Activated naive CD4-positive, alpha-beta T cell treated with anti-CD3 and anti-CD28 coated beads for 36 hours (primary cell): Measurements from ENCODE around the gene OBP2A. TPM values are rescaled to one million over a fixed set of nuclear protein-coding genes. Genes with fewer than 3 reads are reported as not detected.

Experiments used
- CTCF ChIA-PET: fragments of 350-600 bp; sonication (Branson Sonifier 250); formaldehyde crosslinking; loops from one replicate; lab custom pipeline; 2021; ENCODE audit warnings: antibody characterized with exemption; lab: Charles Lee
- DNase-seq: peaks from one replicate; pipeline ENCODE4 v3.0.0-alpha.2; 2020
- H3K27ac Mint-ChIP-seq: one replicate; pipeline ENCODE4 v1.8.0; 2021; ENCODE audit warnings: mild to moderate bottlenecking, mixed read lengths
- H3K27me3 Mint-ChIP-seq: one replicate; pipeline ENCODE4 v1.8.0; 2021; ENCODE audit warnings: low read depth, mixed read lengths
- H3K36me3 Mint-ChIP-seq: one replicate; pipeline ENCODE4 v1.8.0; 2021; ENCODE audit warnings: low read depth, mixed read lengths
- H3K4me1 Mint-ChIP-seq: one replicate; pipeline ENCODE4 v1.8.0; 2021; ENCODE audit warnings: low read depth, mixed read lengths
- H3K4me3 Mint-ChIP-seq: one replicate; pipeline ENCODE4 v1.8.0; 2021; ENCODE audit warnings: mild to moderate bottlenecking, moderate library complexity, mixed read lengths
- H3K9me3 Mint-ChIP-seq: one replicate; pipeline ENCODE4 v1.8.0; 2021; ENCODE audit warnings: mixed read lengths
- intact Hi-C: fragments of 100-400 bp; cut with micrococcal nuclease; formaldehyde crosslinking; loops from one replicate; pipeline ENCODE4 v1.15.1; 2023
- total RNA-seq, 2 experiments: library from RNA; stranded (reverse); gene quantifications; one replicate each; pipeline ENCODE4 v1.2.3, GENCODE V29; 2021

The OBP2A gene
- total RNA-seq, 2 experiments from 2014 or later: not detected

- no peak for DNase-seq
- Mint-ChIP-seq H3K27me3 (peaks cover 15% of the 10 kb centered on the region), H3K9me3 (peaks cover 2% of the 10 kb centered on the region), H3K36me3 (no peaks in the 10 kb centered on the region), H3K4me3 (no peak overlapping the region), H3K27ac (no peak overlapping the region), H3K4me1 (peaks cover 3% of the 10 kb centered on the region)
- CTCF ChIA-PET: no interaction called here
- intact Hi-C loops: no loop called here
Measured at GRCh38 chr9:135514342-135515082, 31.4 kb upstream of the OBP2A start.

GRCh38 chr9:135515083-135515951, 30.6 kb upstream of the OBP2A start:
- Mint-ChIP-seq H3K27ac (no peak overlapping the region), H3K9me3 (no peaks in the 10 kb centered on the region), H3K4me1 (peaks cover 3% of the 10 kb centered on the region), H3K27me3 (peaks cover 17% of the 10 kb centered on the region), H3K36me3 (no peaks in the 10 kb centered on the region), H3K4me3 (no peak overlapping the region)
- no peak for DNase-seq
- CTCF ChIA-PET: no interaction called here
- intact Hi-C loops: no loop called here

GRCh38 chr9:135516132-135516860, 29.6 kb upstream of the OBP2A start:
- CTCF ChIA-PET: no interaction called here
- intact Hi-C loops: no loop called here
- DNase-seq: peak; percentile 33

GRCh38 chr9:135517407-135517822, 28.5 kb upstream of the OBP2A start:
- H3K9me3 Mint-ChIP-seq: no peaks in the 10 kb centered on the region
- no peak for DNase-seq
- CTCF ChIA-PET: interaction anchor here (1.2 kb wide), 1 partner anchor 12 kb away, joined by 4 read pairs; no protein-coding TSS in a partner anchor
- no peak overlapping the region for H3K27ac Mint-ChIP-seq
- H3K36me3 Mint-ChIP-seq: no peaks in the 10 kb centered on the region
- peaks cover 3% of the 10 kb centered on the region for H3K4me1 Mint-ChIP-seq
- intact Hi-C loops: no loop called here
- peaks cover 20% of the 10 kb centered on the region for H3K27me3 Mint-ChIP-seq
- H3K4me3 Mint-ChIP-seq: no peak overlapping the region

More at GRCh38 chr9:135516132-135516860, 29.6 kb upstream of the OBP2A start:
- Mint-ChIP-seq H3K4me3 (no peak overlapping the region), H3K27ac (no peak overlapping the region), H3K36me3 (no peaks in the 10 kb centered on the region), H3K4me1 (peaks cover 3% of the 10 kb centered on the region), H3K27me3 (peaks cover 20% of the 10 kb centered on the region), H3K9me3 (no peaks in the 10 kb centered on the region)

GRCh38 chr9:135519179-135519971, 26.6 kb upstream of the OBP2A start:
- no peak for DNase-seq
- CTCF ChIA-PET: no interaction called here
- H3K4me3 Mint-ChIP-seq: no peak overlapping the region
- H3K36me3 Mint-ChIP-seq: no peaks in the 10 kb centered on the region
- peaks cover 17% of the 10 kb centered on the region for H3K27me3 Mint-ChIP-seq
- no peak overlapping the region for H3K27ac Mint-ChIP-seq
- intact Hi-C loops: no loop called here
- no peaks in the 10 kb centered on the region for H3K9me3 Mint-ChIP-seq
- H3K4me1 Mint-ChIP-seq: peaks cover 3% of the 10 kb centered on the region

DNA sequence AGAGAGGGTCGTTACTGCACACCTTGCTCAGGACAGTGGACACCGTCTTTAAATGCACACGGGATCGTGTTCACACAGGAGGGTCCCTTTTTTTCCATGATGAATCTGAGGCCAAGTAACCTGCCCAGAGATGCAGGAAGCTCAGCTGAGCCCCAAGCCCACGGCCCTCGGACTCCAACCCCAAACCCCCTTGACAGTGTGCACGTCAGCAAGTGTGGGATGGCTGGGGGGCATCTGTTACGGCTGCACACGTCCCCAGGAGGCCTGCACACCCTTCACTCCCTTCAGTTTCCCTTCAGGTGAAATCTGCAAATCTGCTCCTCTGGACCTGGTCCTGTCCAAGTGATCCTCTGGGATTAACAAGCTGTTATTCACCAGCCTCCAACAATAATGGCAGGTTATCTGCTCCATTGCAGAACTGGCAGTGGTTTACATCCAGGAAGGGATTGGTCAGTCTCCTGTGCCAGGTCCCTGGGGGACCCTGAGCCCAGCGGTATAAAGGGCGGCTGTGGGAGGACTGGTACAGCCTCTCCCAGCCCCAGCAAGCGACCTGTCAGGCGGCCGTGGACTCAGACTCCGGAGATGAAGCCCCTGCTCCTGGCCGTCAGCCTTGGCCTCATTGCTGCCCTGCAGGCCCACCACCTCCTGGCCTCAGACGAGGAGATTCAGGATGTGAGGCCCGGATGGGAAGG, 24.9 kb upstream of the OBP2A start, which contains the start of gene LCN1:
LCN1 (plus strand) TSS at position 525 of the 692 bp plus-strand sequence; CDS start at position 583, 58 bp downstream.
- CTCF ChIA-PET: no interaction called here
- peaks cover 15% of the 10 kb centered on the region for H3K27me3 Mint-ChIP-seq

GRCh38 chr9:135521608-135522095, 24.3 kb upstream of the OBP2A start:
- Mint-ChIP-seq H3K4me1 (no peaks in the 10 kb centered on the region), H3K4me3 (no peak overlapping the region), H3K27me3 (peaks cover 13% of the 10 kb centered on the region), H3K9me3 (no peaks in the 10 kb centered on the region), H3K27ac (no peak overlapping the region), H3K36me3 (no peaks in the 10 kb centered on the region)
- CTCF ChIA-PET: no interaction called here
- intact Hi-C loops: no loop called here
- no peak for DNase-seq

More for the DNA sequence above, 24.9 kb upstream of the OBP2A start, which contains the start of gene LCN1:
- DNase-seq: no peak
- no peaks in the 10 kb centered on the region for H3K9me3 Mint-ChIP-seq
- H3K4me1 Mint-ChIP-seq: peaks cover 2% of the 10 kb centered on the region
- no peaks in the 10 kb centered on the region for H3K36me3 Mint-ChIP-seq
- no peak within 1 kb of the TSS for H3K27ac Mint-ChIP-seq
- H3K4me3 Mint-ChIP-seq: no peak within 1 kb of the TSS
- intact Hi-C loops: no loop called here

DNA sequence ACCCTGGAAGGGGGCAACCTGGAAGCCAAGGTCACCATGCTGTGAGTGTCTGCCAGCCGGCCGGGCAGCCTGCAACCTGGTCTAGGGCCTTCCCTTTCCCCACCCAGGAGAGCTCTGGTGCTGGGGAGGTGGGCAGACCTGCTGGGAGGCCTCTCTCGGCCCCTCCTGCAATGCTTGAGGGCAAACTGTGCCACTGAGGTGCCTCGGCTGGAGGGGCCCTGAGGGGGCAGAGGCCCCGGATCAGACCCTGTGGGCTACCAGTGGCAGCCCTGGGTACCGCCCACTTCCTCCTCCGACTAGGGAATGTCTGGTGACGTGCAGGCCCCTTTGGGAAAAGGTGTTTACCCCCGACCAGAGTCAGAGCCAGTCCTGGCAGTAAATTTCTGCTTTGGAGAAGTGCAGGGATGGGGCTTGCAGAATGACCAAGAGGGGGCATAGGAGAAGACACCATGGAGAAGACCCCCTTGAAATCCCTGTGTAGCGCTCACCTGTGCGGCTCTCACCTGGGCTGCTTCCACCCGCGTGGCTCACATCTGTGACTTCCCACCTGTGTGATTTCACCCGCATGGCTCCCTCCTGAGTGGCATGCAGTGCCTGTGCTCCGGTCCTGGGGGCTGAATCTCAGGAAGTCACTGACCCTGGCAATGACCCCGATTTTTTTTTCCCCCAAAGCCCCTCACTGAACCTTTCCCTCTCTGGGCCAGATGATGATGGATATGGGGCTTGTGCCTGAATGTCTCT, 23.6 kb upstream of the OBP2A start:
- intact Hi-C loops: no loop called here
- Mint-ChIP-seq H3K4me3 (no peak overlapping the region), H3K9me3 (no peaks in the 10 kb centered on the region), H3K4me1 (no peaks in the 10 kb centered on the region), H3K27ac (no peak overlapping the region), H3K27me3 (peaks cover 13% of the 10 kb centered on the region), H3K36me3 (no peaks in the 10 kb centered on the region)
- CTCF ChIA-PET: no interaction called here
- DNase-seq: no peak

GRCh38 chr9:135522931-135523330, 23.0 kb upstream of the OBP2A start:
- CTCF ChIA-PET: no interaction called here
- intact Hi-C loops: no loop called here
- no peak for DNase-seq

DNA sequence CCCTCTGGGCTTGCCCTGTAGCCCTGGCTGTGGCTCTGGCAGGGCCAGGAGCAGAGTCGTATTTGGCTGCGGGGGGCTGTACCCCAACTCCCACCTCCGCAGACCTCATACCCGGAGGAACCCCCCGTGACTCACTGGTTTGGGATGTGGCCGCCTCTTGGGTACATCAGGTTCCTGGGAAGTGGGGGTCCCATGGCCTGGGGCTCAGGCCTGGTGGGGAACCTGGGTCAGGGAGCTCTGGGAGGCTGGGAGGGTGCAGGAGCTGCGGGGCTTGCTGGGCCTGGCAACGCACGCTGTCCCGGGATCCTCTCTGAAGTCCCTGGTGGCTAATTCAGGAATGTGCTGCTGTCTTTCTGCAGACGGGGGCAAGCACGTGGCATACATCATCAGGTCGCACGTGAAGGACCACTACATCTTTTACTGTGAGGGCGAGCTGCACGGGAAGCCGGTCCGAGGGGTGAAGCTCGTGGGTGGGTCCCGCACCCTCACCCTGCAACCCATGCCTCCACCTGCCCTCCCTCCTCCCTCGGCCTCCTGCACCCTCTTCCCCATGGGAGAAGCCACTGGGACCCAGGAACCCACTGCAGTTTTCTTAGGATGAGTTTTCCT, 22.3 kb upstream of the OBP2A start:
- no peak for DNase-seq
- H3K9me3 Mint-ChIP-seq: no peaks in the 10 kb centered on the region
- H3K27me3 Mint-ChIP-seq: peaks cover 9% of the 10 kb centered on the region
- H3K4me3 Mint-ChIP-seq: no peak overlapping the region
- H3K4me1 Mint-ChIP-seq: no peaks in the 10 kb centered on the region
- no peaks in the 10 kb centered on the region for H3K36me3 Mint-ChIP-seq
- H3K27ac Mint-ChIP-seq: no peak overlapping the region
- intact Hi-C loops: no loop called here
- CTCF ChIA-PET: no interaction called here

More at GRCh38 chr9:135522931-135523330, 23.0 kb upstream of the OBP2A start:
- Mint-ChIP-seq H3K27ac (no peak overlapping the region), H3K36me3 (no peaks in the 10 kb centered on the region), H3K27me3 (peaks cover 9% of the 10 kb centered on the region), H3K4me3 (no peak overlapping the region), H3K4me1 (no peaks in the 10 kb centered on the region), H3K9me3 (no peaks in the 10 kb centered on the region)
